WTC11 (cell line): ENCODE results near the gene RNU5B-1. TPM values are rescaled to one million over a fixed set of nuclear protein-coding genes. Genes with fewer than 3 reads are reported as not detected.

Experiments
- ATAC-seq: fragments of 200-7000 bp; cut with Tn5 transposase; 2 replicates; pipeline ENCODE4 v1.10.0; 2021; ENCODE audit warnings: mild to moderate bottlenecking, moderate library complexity
- CTCF ChIA-PET: fragments of 300-600 bp; sonication (Branson Sonifier 250); formaldehyde crosslinking; loops from one replicate; lab custom pipeline; 2021; ENCODE audit warnings: antibody characterized with exemption; lab: Charles Lee
- POLR2A ChIA-PET: fragments of 350-600 bp; sonication (Branson Sonifier 250); formaldehyde crosslinking; loops from one replicate; lab custom pipeline; 2021; ENCODE audit warnings: antibody characterized with exemption; lab: Charles Lee
- DNase-seq: peaks from one replicate; pipeline ENCODE4 v3.0.0; 2021; ENCODE audit warnings: low spot score
- H3K27ac Mint-ChIP-seq: 2 replicates; pipeline ENCODE4 v1.8.0; 2021; ENCODE audit warnings: mixed read lengths
- H3K27me3 Mint-ChIP-seq: 2 replicates; pipeline ENCODE4 v1.8.0; 2021; ENCODE audit warnings: low read depth, mild to moderate bottlenecking, moderate library complexity, mixed read lengths
- H3K36me3 Mint-ChIP-seq: 2 replicates; pipeline ENCODE4 v1.8.0; 2021; ENCODE audit warnings: mixed read lengths
- H3K4me1 Mint-ChIP-seq: 2 replicates; pipeline ENCODE4 v1.8.0; 2022; ENCODE audit warnings: mixed read lengths
- H3K4me3 Mint-ChIP-seq: 2 replicates; pipeline ENCODE4 v1.8.0; 2021; ENCODE audit warnings: mild to moderate bottlenecking, moderate library complexity, mixed read lengths
- H3K9me3 Mint-ChIP-seq: 2 replicates; pipeline ENCODE4 v1.8.0; 2021; ENCODE audit warnings: mixed read lengths
- AFF4 ChIP-seq: sonication (generic); formaldehyde crosslinking; IDR thresholded peaks from 2 replicates; pipeline ENCODE4 v1.8.1; 2023; ENCODE audit warnings: mild to moderate bottlenecking, missing genetic modification reagents, borderline replicate concordance
- ATF1 ChIP-seq: sonication (generic); formaldehyde crosslinking; IDR thresholded peaks from 2 replicates; pipeline ENCODE4 v1.8.1; 2023; ENCODE audit warnings: mild to moderate bottlenecking, moderate library complexity, missing genetic modification reagents
- EMX1 ChIP-seq: fragments of 250-450 bp; sonication (Bioruptor Pico); IDR thresholded peaks from 2 replicates; pipeline ENCODE4 v1.8.0; 2021; ENCODE audit warnings: mild to moderate bottlenecking
- FOXP1 ChIP-seq: sonication (generic); formaldehyde crosslinking; IDR thresholded peaks from 2 replicates; pipeline ENCODE4 v1.8.0; 2022; ENCODE audit warnings: missing genetic modification reagents, mild to moderate bottlenecking, moderate library complexity, borderline replicate concordance
- FOXP4 ChIP-seq: sonication (generic); formaldehyde crosslinking; IDR thresholded peaks from 2 replicates; pipeline ENCODE4 v1.8.0; 2022; ENCODE audit warnings: mild to moderate bottlenecking, missing genetic modification reagents
- NR3C1 ChIP-seq: sonication (generic); formaldehyde crosslinking; conservative IDR thresholded peaks from 2 replicates; pipeline ENCODE4 v1.8.1; 2023; ENCODE audit warnings: low read depth, mild to moderate bottlenecking, missing genetic modification reagents
- RELA ChIP-seq: sonication (generic); formaldehyde crosslinking; IDR thresholded peaks from 2 replicates; pipeline ENCODE4 v1.8.1; 2022; ENCODE audit warnings: missing genetic modification reagents, mild to moderate bottlenecking, borderline replicate concordance
- SOX15 ChIP-seq: fragments of 250-450 bp; sonication (Bioruptor Pico); IDR thresholded peaks from 2 replicates; pipeline ENCODE4 v1.9.0; 2021; ENCODE audit warnings: mild to moderate bottlenecking
- ZBTB21 ChIP-seq: sonication (generic); formaldehyde crosslinking; IDR thresholded peaks from 2 replicates; pipeline ENCODE4 v1.8.1; 2023; ENCODE audit warnings: mild to moderate bottlenecking, missing genetic modification reagents, borderline replicate concordance
- ZNF219 ChIP-seq: sonication (generic); formaldehyde crosslinking; IDR thresholded peaks from 2 replicates; pipeline ENCODE4 v1.8.0; 2023; ENCODE audit warnings: missing genetic modification reagents, mild to moderate bottlenecking, borderline replicate concordance
- ZNF232 ChIP-seq: sonication (generic); formaldehyde crosslinking; IDR thresholded peaks from 2 replicates; pipeline ENCODE4 v1.8.0; 2022; ENCODE audit warnings: mild to moderate bottlenecking, missing genetic modification reagents
- ZNF532 ChIP-seq: fragments of 250-450 bp; sonication (Bioruptor Pico); IDR thresholded peaks from 2 replicates; pipeline ENCODE4 v1.9.0; 2021; ENCODE audit warnings: mild to moderate bottlenecking, borderline replicate concordance
- total RNA-seq: library from RNA; stranded (reverse); gene quantifications from 3 replicates; pipeline ENCODE4 v1.2.3, GENCODE V29; 2021
- TF ChIP-seq, protein P1 (sequence below): sonication (generic); formaldehyde crosslinking; IDR thresholded peaks from 2 replicates; pipeline ENCODE4 v1.8.1; 2022; ENCODE audit warnings: mild to moderate bottlenecking, moderate library complexity, missing genetic modification reagents
- TF ChIP-seq, protein P2 (sequence below): sonication (generic); formaldehyde crosslinking; conservative IDR thresholded peaks from 2 replicates; pipeline ENCODE4 v1.8.1; 2023; ENCODE audit warnings: mild to moderate bottlenecking, low read depth, missing genetic modification reagents, moderate library complexity
- TF ChIP-seq, protein P3 (sequence below): sonication (generic); formaldehyde crosslinking; conservative IDR thresholded peaks from 2 replicates; pipeline ENCODE4 v1.8.1; 2022; ENCODE audit warnings: mild to moderate bottlenecking, missing genetic modification reagents
- TF ChIP-seq, protein P4 (sequence below): fragments of 200-600 bp; IDR thresholded peaks from 2 replicates; pipeline ENCODE4 v1.8.0; 2022; ENCODE audit warnings: antibody characterized with exemption

RNU5B-1 gene
- total RNA-seq, 1 experiment from 2014 or later = not detected

- Mint-ChIP-seq H3K4me3 (no peak overlapping the region), H3K27ac (no peak overlapping the region), H3K9me3 (no peaks in the 10 kb centered on the region; the same call in 1 of the 2 replicates), H3K36me3 (no peaks in the 10 kb centered on the region), H3K27me3 (no peaks in the 10 kb centered on the region), H3K4me1 (peaks cover 21% of the 10 kb centered on the region)
- no peak for ATAC-seq
- no peak for DNase-seq
- POLR2A ChIA-PET = interaction anchor here (0.6 to 1.5 kb wide), 5 partner anchors 48 to 122 kb away, joined by 3 to 5 read pairs (median 4); no protein-coding TSS in a partner anchor
- TF ChIP-seq, protein P1, sequence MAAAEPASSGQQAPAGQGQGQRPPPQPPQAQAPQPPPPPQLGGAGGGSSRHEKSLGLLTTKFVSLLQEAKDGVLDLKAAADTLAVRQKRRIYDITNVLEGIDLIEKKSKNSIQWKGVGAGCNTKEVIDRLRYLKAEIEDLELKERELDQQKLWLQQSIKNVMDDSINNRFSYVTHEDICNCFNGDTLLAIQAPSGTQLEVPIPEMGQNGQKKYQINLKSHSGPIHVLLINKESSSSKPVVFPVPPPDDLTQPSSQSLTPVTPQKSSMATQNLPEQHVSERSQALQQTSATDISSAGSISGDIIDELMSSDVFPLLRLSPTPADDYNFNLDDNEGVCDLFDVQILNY (CRISPR knock-in tag) = no peak
- TF ChIP-seq, protein P2, sequence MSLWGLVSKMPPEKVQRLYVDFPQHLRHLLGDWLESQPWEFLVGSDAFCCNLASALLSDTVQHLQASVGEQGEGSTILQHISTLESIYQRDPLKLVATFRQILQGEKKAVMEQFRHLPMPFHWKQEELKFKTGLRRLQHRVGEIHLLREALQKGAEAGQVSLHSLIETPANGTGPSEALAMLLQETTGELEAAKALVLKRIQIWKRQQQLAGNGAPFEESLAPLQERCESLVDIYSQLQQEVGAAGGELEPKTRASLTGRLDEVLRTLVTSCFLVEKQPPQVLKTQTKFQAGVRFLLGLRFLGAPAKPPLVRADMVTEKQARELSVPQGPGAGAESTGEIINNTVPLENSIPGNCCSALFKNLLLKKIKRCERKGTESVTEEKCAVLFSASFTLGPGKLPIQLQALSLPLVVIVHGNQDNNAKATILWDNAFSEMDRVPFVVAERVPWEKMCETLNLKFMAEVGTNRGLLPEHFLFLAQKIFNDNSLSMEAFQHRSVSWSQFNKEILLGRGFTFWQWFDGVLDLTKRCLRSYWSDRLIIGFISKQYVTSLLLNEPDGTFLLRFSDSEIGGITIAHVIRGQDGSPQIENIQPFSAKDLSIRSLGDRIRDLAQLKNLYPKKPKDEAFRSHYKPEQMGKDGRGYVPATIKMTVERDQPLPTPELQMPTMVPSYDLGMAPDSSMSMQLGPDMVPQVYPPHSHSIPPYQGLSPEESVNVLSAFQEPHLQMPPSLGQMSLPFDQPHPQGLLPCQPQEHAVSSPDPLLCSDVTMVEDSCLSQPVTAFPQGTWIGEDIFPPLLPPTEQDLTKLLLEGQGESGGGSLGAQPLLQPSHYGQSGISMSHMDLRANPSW = no peak
- TF ChIP-seq AFF4 (CRISPR knock-in tag) (no peak), FOXP4 (no peak), SOX15 (no peak), ZNF232 (CRISPR knock-in tag) (no peak), ZNF532 (CRISPR knock-in tag) (no peak), NR3C1 (CRISPR knock-in tag) (no peak), RELA (no peak), FOXP1 (no peak), ATF1 (CRISPR knock-in tag) (no peak), ZNF219 (CRISPR knock-in tag) (no peak), EMX1 (no peak), ZBTB21 (CRISPR knock-in tag) (no peak)
- TF ChIP-seq, protein P3, sequence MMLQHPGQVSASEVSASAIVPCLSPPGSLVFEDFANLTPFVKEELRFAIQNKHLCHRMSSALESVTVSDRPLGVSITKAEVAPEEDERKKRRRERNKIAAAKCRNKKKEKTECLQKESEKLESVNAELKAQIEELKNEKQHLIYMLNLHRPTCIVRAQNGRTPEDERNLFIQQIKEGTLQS (CRISPR knock-in tag) = no peak
- TF ChIP-seq, protein P4, sequence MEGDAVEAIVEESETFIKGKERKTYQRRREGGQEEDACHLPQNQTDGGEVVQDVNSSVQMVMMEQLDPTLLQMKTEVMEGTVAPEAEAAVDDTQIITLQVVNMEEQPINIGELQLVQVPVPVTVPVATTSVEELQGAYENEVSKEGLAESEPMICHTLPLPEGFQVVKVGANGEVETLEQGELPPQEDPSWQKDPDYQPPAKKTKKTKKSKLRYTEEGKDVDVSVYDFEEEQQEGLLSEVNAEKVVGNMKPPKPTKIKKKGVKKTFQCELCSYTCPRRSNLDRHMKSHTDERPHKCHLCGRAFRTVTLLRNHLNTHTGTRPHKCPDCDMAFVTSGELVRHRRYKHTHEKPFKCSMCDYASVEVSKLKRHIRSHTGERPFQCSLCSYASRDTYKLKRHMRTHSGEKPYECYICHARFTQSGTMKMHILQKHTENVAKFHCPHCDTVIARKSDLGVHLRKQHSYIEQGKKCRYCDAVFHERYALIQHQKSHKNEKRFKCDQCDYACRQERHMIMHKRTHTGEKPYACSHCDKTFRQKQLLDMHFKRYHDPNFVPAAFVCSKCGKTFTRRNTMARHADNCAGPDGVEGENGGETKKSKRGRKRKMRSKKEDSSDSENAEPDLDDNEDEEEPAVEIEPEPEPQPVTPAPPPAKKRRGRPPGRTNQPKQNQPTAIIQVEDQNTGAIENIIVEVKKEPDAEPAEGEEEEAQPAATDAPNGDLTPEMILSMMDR = no peak
- TF ChIP-seq, all 79 proteins: peak for 0
- CTCF ChIA-PET = interaction anchor here (0.6 to 1.5 kb wide), 4 partner anchors 20 to 272 kb away, joined by 3 to 4 read pairs (median 3); no protein-coding TSS in a partner anchor
Measured at GRCh38 chr15:65305776-65306175, 1.3 kb downstream of the RNU5B-1 start.
